Stimulated activated CD4-positive, alpha-beta T cell treated with anti-CD3 and anti-CD28 coated beads, Interleukin-1b, Interleukin-23, amount 100 ng/mL, for 48 hours (primary cell): ENCODE results near the gene BCL6B.

Source experiments
- DNase-seq: peaks from one replicate; pipeline ENCODE4 v3.0.0-alpha.2; 2020

Gene BCL6B

DNA sequence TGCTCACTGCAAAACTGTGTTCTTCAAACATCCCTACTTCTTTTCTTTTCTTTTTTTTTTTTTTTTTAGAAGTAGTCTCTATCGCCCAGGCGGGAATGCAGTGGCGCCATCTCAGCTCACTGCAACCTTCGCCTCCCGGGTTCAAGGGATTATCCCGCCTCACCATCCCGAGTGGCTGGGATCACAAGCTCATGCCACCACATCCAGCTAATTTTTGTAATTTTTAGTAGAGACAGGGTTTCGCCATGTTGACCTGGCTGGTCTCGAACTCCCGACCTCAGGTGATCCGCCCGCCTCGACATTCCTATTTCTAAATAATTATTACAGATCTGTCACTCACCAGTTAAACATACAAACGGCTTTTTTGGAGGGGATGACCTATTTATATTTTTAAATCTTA, 11.4 kb upstream of the BCL6B start:
- no peak for DNase-seq

GRCh38 chr17:7011942-7012254, 11.0 kb upstream of the BCL6B start:
- no peak for DNase-seq

GRCh38 chr17:7014261-7014994, 8.4 kb upstream of the BCL6B start:
- peak; percentile 98 for DNase-seq

DNA sequence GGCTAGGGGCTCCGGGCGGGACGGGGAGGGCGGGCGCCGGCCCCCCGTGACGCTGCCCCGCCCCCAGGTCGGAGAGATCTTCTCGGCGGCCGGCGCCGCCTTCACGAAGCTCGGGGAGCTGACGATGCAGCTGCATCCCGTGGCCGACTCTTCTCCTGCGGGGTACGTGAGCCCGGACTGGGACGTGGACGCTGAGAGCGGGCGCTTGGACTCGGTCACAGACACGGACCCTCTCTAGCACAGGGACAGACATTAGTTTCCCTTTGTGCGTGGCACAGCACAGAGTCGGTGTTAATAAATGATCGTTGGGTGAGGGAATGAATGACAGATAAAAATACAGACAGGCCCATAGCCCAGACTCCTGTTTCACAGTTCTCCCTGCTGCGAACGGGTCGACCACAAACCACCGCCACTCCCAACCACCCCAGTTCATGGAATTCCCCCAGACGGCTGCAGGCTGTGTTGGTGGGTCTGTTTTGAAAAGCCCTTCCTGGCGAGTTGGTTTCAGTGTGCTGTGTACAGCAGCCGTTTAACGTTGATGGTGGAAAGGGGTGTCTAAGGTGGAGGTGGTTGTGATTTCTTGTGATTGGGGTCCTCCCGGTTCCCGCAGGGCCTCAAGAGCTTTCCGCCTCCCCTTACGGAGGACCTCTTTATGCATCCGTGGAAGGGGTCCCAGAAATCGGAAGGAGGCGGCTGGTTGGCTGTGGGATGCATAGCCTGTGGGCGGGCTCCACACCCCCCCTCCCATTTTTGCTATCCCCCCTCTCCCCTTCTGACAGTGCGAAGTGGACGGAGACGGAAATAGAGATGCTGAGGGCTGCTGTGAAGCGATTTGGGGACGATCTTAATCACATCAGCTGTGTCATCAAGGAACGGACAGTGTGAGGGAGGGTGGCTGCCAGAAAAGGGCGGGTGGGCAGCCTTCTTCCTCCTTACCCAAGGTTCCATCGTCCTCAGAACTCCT, 7.6 kb upstream of the BCL6B start:
- peak; percentile 74 for DNase-seq

- no peak for DNase-seq
Observed at GRCh38 chr17:7016418-7016817, 6.4 kb upstream of the BCL6B start.

DNA sequence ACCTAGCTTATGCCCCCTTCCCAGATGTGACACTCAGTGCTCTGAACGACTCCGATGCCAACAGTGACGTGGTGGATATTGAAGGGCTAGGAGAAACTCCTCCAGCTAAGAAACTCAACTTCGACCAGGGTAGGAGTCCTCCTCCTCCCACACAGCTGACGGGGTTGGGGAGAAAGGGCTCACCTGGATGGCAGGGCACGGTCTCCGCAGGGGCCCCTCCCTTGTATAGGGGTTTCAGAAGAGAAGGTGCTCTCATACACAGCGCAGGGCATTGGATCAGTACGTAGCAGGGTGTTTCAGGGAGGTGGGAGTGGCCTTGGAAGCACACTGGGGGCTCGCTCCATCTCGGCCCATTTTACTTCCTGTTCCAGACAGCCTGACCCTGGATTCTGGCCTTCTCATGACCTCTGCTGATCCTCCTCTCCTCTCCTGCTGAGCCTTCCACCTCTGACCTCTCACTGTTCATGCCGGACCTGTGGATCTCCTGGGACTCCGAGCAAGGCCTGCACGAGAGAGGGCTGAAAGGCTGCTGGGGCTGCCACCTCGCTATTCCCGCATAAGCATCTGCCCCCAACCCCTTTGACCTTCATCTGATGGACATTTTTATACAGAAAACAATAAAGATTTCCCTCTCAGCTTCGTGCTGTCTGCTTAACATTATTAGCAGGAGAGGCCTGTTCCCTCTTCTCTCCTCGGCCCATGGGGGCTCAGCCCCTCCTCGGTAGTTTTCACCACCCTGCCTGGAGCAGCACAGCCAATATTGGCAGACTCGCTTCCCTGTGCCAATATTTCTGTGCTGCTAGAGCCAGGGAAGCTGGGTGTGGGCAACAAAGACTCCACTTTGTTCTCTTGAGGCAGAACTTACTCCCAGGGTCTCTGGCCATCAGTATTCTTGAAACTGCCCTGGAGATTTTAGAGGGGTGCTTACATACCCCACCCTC, 5.7 kb upstream of the BCL6B start:
- DNase-seq = no peak

DNA sequence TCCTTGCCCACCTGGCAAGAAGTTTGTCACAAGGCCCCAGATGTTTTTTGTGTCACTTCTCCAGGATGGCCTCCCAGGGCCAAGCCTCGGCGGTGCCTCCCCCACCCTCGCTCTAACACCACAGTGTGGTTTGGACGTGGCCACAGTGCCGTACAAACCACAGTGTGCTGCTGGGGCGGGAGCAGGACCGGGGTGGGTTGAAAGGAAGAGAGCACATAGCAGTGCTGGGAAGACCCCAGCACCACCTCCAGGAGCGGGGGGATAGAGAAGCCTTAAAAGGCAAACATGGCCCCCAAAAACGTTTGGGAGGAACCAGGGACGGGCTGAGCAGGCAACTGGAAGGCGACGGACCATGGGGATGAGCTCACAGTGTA, 5.0 kb upstream of the BCL6B start:
- DNase-seq = no peak

- no peak for DNase-seq
Observed at GRCh38 chr17:7018331-7018964, 4.4 kb upstream of the BCL6B start.

- no peak for DNase-seq
Observed at GRCh38 chr17:7019367-7019766, 3.5 kb upstream of the BCL6B start.

DNA sequence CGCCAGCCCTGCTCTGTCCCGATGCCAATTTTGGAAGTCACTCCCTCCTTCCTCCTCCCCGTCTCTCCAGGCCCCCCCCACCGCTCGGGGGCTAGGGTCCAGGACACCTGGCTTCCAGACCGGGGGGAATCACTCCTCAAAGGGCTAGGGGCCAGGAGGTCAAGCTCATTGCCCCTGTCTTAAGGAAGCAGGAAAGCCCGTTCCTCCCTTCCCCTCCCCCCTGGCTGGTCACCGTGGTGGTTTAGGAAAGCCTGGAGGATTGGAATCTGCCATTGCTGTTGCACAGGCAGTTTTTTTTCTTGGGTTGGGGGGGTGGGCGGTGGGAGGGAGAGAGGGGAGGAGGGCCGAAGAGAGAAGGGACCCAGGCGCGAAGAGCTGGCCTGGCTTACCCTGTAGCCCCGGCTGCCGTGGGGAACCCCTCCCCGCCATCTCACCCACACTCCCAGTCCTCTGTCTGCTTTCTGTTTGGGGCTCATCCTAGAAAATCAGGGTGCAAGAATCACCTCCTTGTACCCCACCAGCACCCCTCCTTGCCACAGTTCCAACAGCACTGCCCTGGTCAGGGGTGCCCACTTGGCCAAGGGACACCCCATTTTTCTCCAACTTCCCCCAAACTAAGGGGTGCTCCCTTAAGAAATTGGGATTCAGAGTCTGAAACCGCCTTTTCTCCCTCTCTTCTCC, 2.9 kb upstream of the BCL6B start:
- no peak for DNase-seq

- no peak for DNase-seq
Observed at GRCh38 chr17:7020894-7021664, 1.8 kb upstream of the BCL6B start.

DNA sequence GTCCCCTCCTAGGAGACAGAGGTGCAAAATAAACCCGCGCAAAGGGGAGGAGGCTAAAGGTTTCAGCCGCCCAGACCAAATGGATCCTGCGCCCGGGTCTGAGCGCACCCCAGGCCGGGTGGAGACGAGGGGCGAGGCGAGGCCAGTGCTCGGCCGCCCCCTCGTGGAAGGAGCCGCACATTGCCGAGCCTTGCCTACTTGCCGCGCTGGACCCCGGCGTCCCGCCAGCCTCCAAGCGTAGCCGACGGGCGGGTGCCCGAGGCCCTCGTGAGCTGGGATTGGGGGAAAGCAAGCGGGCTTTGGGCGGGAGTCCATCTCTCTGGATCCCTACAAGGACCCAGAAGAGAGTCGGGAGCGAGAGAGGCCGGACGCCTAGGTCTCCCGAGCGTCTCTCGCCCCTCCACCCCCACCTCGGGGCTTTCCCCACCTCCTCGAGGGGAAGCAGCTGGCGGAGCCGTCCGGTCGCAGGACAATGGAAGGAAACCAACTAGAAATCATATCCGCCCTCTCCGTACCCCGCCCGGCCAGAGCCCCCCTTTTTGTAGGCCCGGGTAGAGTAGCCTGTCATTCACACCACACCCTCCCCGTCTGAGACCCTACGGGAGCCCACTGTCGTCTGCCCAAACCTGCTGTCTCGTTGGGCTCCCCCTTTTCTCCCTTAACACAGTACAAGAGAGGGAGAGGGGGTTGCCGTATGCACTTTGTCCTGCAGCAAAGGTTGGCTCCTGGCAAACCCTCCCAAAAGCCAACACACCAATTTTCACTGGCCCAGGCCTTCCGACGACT, 664 bp upstream of the BCL6B start:
- DNase-seq = peak; percentile 79

DNA sequence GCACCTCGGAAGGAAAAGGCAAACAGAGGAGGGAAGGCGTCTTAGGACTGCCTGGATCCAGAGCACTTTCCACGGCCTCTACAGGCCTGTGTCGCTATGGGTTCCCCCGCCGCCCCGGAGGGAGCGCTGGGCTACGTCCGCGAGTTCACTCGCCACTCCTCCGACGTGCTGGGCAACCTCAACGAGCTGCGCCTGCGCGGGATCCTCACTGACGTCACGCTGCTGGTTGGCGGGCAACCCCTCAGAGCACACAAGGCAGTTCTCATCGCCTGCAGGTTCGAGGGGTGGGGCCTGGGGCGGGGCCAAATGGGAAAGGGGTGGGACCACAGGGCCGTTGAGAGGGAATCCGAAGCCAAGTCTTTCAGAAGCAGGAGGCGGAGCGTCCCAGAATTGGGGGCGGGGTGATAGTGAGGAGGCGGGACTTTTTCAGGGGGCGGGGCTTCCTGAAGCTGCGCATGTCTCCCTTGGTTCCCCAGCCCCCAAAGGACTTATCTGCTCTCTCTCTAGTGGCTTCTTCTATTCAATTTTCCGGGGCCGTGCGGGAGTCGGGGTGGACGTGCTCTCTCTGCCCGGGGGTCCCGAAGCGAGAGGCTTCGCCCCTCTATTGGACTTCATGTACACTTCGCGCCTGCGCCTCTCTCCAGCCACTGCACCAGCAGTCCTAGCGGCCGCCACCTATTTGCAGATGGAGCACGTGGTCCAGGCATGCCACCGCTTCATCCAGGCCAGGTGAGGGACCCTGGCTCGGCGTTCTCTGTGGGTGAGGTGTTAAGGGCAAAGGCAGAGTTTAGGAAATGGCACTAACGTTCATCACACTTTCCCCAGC, 939 bp downstream of the BCL6B start:
- peak; percentile 96 for DNase-seq

GRCh38 chr17:7024402-7024785, 1.5 kb downstream of the BCL6B start:
- no peak for DNase-seq

GRCh38 chr17:7025245-7025644, 2.4 kb downstream of the BCL6B start:
- no peak for DNase-seq

- DNase-seq = no peak
Observed at GRCh38 chr17:7026471-7027115, 3.7 kb downstream of the BCL6B start.

GRCh38 chr17:7027335-7027734, 4.5 kb downstream of the BCL6B start:
- no peak for DNase-seq

DNA sequence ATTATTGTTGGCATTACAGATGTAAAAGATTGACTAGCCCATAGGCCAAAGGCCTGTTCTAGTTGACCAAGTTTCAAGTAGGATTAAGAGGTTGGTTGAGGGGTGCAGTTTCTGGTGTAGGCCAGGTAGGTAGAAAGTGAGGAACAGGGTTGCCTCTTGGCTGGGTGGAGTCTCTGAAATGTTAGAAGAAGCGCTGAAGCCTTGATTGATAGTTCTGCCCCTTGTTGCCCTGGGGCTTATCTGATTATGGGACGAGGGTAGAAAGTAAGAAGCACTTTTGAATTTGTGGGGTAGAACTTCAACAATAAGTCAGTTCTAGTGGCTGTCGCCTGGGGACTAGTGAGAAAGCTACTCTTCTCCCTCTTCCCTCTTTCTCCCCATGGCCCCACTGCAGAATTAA, 6.2 kb downstream of the BCL6B start:
- DNase-seq = no peak

DNA sequence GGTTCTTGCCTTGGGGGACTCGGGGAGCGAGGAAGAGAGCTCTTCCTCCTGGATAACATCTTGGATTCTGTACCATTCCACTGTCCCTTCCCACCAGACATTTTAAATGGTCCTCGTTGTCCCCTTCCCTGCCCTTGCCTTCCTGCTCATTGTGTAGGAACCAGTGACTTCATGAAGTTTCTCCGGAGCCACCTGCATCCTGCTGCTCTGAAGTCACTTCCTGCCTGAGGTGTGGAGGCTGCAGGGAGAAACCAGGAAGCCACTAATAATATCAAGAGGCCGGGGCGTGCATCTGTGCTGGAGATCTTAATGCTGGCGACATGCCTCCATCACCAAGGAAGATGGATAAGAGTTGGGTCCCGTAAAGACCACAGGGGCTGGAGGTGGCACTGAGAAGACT, 6.8 kb downstream of the BCL6B start:
- DNase-seq = peak; percentile 61
